Endometrial microvascular endothelial cells (primary cell): ENCODE measurements around the gene KCNJ1. TPM values are rescaled to one million over a fixed set of nuclear protein-coding genes. Genes with fewer than 3 reads are reported as not detected.

Source experiments
- in situ Hi-C: cut with HindIII; loops from 2 replicates; pipeline ENCODE4 v1.10.0; 2017; ENCODE audit warnings: low sequenced_read_pairs, low pct_unique_long_range_greater_than_20kb; ENCODE audit errors: inconsistent ontology term
- total RNA-seq: library from RNA; depleted of rRNA; stranded (reverse); fragments of >200 nt; gene quantifications from one replicate; pipeline ENCODE4 v1.2.3, GENCODE V29; 2015; ENCODE audit errors: inconsistent ontology term

The KCNJ1 gene
- total RNA-seq, 1 donor from 2014 or later: not detected

DNA sequence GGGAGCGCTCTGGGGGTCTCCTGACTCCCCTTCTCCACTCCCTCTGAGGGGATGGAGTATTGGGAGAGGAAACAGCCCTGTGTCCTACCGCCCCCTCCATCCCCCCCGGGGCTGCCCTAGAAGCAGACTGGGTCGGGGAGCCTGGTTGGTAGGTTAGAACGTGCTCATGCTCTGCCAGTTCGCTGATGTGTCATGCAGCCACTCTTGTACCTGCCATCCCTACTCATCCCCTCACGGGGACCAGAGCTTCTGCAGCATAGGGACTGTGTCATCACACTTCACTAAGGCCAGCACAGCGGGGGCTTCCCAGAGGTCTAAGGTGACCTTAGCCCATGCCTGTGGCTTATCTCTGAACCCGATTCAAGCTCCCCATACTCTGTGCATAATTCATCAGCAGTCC, 4.7 kb downstream of the KCNJ1 start:
- in situ Hi-C loops: no loop called here

GRCh38 chr11:128860571-128861361, 6.3 kb downstream of the KCNJ1 start:
- in situ Hi-C loops: no loop called here

- in situ Hi-C loops: no loop called here
Observed at GRCh38 chr11:128859563-128860441, 7.3 kb downstream of the KCNJ1 start.

DNA sequence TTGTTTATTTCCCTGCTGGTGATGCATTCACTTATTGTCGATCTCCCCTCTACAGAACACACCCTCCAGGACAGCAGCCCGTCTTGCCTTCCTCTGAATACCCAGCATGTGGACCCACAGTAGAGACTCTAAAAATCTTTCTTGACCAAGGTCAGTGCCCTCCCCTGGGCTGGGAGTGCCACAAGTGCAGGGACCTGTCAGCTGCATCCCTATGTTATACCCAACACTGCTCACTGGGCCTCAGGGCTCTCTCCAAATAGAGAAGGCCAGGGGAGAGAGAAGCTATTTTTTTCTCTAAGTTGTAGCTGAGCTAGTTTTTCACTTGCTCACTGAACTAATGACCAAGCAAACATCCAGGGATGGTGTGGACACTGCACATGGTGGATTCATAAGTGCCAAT, 9.8 kb downstream of the KCNJ1 start:
- in situ Hi-C loops: no loop called here

- in situ Hi-C loops: no loop called here
Observed at GRCh38 chr11:128856241-128856640, 10.9 kb downstream of the KCNJ1 start.

GRCh38 chr11:128854841-128855240, 12.3 kb downstream of the KCNJ1 start:
- in situ Hi-C loops: no loop called here

GRCh38 chr11:128853559-128853958, 13.5 kb downstream of the KCNJ1 start:
- in situ Hi-C loops: no loop called here

DNA sequence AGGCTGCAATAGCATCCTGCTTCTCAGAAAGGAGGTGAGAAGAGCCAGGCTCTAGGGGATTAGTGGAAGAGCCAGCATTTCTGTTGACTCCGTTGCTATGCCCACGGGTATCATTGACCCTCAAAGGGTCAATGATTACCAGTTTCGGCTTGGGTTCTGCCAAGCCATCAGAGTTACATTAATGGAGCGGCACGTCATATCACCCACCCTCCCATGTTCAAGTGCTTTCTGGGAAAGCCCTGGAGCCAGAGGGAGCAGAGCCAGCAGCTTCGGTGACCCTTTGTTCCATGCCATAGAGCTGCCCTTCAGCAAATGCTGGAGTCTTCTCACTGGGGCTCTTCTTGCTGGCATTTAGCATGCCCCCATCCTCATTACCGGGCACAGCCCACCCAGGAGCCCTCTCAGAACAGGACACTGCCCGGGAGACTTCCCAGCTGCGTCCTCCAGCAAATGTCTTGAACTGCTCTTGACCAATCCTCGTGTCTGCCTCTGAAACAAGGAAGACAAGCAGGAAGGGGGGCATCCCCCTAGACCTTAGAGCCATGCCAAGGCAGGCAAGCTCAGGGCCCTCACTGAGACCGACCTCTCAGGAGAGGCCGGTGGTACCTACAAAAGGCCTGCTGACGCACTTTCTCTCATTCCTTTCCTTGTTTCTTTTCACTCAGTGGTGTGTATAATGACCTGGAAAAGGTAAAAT, 14.6 kb downstream of the KCNJ1 start:
- in situ Hi-C loops: no loop called here

DNA sequence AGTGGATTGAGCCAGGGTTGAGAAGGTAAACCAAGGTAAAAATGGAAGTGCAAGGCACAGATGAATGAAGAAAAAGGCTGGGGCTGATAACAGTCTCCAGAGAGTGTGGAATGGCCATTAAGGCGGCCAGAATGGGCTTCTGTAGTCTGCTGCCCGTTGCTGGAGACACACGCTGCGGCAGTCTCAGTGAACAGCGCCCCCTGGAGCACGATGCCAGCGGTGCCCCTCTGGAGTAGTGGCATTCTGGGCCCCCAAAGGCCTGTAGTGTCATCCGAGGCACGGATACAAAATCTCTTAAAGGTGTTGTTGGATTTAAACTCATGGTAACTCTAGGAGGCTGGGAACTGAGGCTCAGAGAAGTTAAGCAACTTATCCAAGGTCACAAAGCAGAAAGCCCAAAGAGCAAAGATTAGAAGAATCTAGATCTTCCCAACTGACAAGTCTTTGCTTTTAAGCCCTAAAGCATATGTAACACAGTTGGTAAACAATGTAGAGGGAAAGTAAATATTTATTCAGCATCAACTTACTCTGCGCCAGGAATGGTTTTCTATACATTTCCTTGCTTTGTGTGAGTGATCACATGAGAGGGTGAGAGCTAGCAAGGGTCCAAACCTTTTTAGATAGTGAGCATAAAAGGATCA, 18.2 kb downstream of the KCNJ1 start:
- in situ Hi-C loops: loop anchor here (25.0 kb wide), 2 partner anchors 337 to 687 kb away; no protein-coding TSS in a partner anchor

- in situ Hi-C loops: loop anchor here (25.0 kb wide), 2 partner anchors 335 to 685 kb away; no protein-coding TSS in a partner anchor
Observed at GRCh38 chr11:128846985-128847384, 20.1 kb downstream of the KCNJ1 start.

DNA sequence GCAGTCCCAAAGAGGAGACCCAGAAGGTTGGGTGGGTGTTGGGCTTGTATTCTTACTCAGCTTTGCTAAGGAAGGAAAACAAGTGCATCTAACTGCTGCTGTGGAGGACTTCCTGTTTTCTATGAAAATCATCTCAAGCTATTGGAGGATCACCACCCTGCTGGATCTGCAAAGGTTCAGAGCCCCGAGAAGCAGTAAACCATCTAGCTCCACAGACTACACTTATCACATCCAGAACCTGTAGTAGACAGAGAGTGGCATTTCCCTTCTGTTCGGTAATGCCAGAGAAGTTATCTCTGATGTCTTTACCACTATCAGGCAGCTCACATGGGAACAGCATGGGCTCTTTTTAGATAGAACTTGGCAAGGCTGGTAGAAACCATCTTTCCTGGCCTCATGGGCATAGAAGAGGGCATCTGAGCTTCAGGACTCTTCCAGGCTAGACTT, 21.7 kb downstream of the KCNJ1 start:
- in situ Hi-C loops: loop anchor here (25.0 kb wide), 2 partner anchors 333 to 683 kb away; no protein-coding TSS in a partner anchor

GRCh38 chr11:128843198-128843785, 23.8 kb downstream of the KCNJ1 start:
- in situ Hi-C loops: loop anchor here (25.0 kb wide), 2 partner anchors 331 to 681 kb away; no protein-coding TSS in a partner anchor

DNA sequence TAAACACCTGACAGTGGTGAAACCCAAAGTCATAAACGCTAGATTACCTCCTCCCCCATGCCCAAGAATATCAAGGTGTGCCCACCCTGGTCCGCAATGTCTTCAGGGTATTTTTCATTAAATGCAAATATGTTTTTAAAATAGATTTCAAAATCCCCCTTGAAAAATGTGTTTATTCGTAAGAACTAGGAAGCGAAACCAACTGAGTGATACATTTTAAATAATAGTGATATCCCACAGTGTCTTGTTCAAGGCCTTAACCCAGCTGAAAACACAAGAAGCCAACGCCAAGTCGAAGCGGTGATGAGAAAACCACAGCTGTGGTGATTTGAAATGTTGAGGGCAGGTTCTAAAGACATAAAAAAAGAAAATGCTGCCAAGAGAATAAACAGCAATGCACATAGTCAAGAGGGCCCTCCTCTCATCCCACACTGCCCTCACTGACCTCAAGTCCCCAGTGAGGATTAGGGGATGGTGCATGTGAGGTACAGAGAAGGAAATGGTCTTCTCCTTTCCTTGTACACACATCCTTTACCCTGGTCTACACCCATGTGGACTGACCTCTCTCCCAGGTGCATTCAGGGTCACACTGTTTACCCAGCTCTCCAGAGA, 25.5 kb downstream of the KCNJ1 start:
- in situ Hi-C loops: loop anchor here (25.0 kb wide), 2 partner anchors 329 to 679 kb away; no protein-coding TSS in a partner anchor

- in situ Hi-C loops: loop anchor here (25.0 kb wide), 2 partner anchors 328 to 678 kb away; no protein-coding TSS in a partner anchor
Observed at GRCh38 chr11:128840783-128841182, 26.3 kb downstream of the KCNJ1 start.

GRCh38 chr11:128840137-128840536, 27.0 kb downstream of the KCNJ1 start:
- in situ Hi-C loops: loop anchor here (25.0 kb wide), 2 partner anchors 328 to 678 kb away; no protein-coding TSS in a partner anchor

DNA sequence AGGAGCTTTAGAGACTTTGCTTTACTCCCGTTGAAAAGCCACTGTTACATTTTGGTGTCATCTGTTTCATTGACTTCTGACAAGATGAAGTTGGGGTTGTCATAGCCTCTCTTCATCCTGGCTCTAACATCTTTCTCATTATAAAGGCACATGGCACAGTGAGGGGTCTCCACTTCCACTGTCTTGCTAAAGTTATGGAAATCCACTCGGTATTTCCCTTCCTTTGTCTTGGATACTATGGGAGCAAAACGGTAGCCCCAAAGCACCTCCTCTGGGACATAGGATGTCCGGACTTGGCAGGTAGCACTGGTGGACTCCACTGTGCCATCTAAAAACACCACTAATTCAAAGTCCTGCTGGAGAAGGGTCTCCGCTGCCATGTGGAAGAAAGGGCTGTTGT, 28.0 kb downstream of the KCNJ1 start:
- in situ Hi-C loops: loop anchor here (5.0 to 25.0 kb wide), 3 partner anchors 132 to 677 kb away; no protein-coding TSS in a partner anchor

GRCh38 chr11:128837627-128838026, 29.5 kb downstream of the KCNJ1 start:
- in situ Hi-C loops: loop anchor here (5.0 to 25.0 kb wide), 3 partner anchors 130 to 675 kb away; no protein-coding TSS in a partner anchor
